ENCODE results near the gene NIBAN1.

DNA sequence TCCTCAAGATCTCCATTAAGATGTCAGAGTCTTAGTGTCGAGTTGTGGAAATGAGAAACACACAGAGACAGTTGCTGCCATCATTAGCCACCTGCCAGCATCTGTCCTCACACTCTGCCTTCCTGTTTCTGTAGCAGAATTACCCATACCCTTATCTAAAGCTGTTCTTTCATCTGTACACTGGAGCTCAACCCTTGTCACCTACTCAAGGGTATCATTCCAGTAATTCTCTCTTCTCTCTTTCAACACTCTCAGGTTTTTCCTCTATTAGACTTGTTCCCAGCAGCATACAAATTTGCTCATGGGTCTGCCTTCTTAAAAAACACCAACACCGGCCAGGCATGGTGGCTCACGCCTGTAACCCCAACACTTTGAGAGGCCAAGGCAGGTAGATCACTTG lies 43.7 kb upstream of the NIBAN1 start:
- TF ChIP-seq, protein P1, sequence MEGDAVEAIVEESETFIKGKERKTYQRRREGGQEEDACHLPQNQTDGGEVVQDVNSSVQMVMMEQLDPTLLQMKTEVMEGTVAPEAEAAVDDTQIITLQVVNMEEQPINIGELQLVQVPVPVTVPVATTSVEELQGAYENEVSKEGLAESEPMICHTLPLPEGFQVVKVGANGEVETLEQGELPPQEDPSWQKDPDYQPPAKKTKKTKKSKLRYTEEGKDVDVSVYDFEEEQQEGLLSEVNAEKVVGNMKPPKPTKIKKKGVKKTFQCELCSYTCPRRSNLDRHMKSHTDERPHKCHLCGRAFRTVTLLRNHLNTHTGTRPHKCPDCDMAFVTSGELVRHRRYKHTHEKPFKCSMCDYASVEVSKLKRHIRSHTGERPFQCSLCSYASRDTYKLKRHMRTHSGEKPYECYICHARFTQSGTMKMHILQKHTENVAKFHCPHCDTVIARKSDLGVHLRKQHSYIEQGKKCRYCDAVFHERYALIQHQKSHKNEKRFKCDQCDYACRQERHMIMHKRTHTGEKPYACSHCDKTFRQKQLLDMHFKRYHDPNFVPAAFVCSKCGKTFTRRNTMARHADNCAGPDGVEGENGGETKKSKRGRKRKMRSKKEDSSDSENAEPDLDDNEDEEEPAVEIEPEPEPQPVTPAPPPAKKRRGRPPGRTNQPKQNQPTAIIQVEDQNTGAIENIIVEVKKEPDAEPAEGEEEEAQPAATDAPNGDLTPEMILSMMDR (conservative IDR thresholded peaks at IDR 0.05; ENCODE audit: low read length): no peak
- no peak for TF ChIP-seq EZH2phosphoT487 (IDR thresholded peaks at IDR 0.05; ENCODE audit: borderline replicate concordance)

All from Loucy (cell line).